Tibial nerve (tissue), 4 donors: Measurements from ENCODE around the gene ADSS1. TPM values are rescaled to one million over a fixed set of nuclear protein-coding genes. Genes with fewer than 3 reads are reported as not detected.
"Not testable (repeated sequence)": the region's sequence is repeated elsewhere in the genome, so short reads cannot be mapped to it uniquely, and the experiment has no call there.

Source experiments
- DNase-seq, 2 donors: peaks; one replicate each; pipeline ENCODE4 v3.0.0-alpha.2; 2019; ENCODE audit warnings: low spot score in 2 of 2
- H3K27ac ChIP-seq, 4 donors: fragments of 200-600 bp; sonication (generic) in 3 of 4; one replicate each; pipeline ENCODE4 v1.5.1; 2017 to 2019; ENCODE audit warnings: mild to moderate bottlenecking in 1 of 4
- H3K27me3 ChIP-seq, 2 donors: fragments of 200-600 bp; sonication (generic) in 1 of 2; one replicate each; pipeline versions ENCODE4 v1.5.1 to v1.6.0; 2017 to 2019
- H3K36me3 ChIP-seq, 3 donors: fragments of 200-600 bp; sonication (generic); one replicate each; pipeline ENCODE4 v1.5.1; 2018 to 2019
- H3K4me1 ChIP-seq, 4 donors: fragments of 200-600 bp; sonication (generic) in 3 of 4; one replicate each; pipeline ENCODE4 v1.5.1; 2017 to 2019
- H3K4me3 ChIP-seq, 4 donors: fragments of 200-600 bp; sonication (generic) in 3 of 4; one replicate each; pipeline ENCODE4 v1.5.1; 2017 to 2019; ENCODE audit warnings: mild to moderate bottlenecking in 1 of 4, moderate library complexity in 1 of 4
- H3K9me3 ChIP-seq, 4 donors: fragments of 200-600 bp; sonication (generic) in 3 of 4; one replicate each; pipeline ENCODE4 v1.5.1; 2017 to 2019
- EP300 ChIP-seq, 2 donors: sonication (generic); formaldehyde crosslinking; IDR thresholded peaks; one replicate each; pipeline ENCODE4 v1.6.1; 2017; ENCODE audit warnings: antibody characterized with exemption in 2 of 2, mild to moderate bottlenecking in 1 of 2
- POLR2A ChIP-seq, 2 donors: fragments of 450-650 bp; IDR thresholded peaks; one replicate each; pipeline ENCODE4 v1.6.1; 2017; ENCODE audit warnings: antibody characterized with exemption in 2 of 2, mild to moderate bottlenecking in 2 of 2, moderate library complexity in 2 of 2
- WGBS, 2 donors: methylation state at CpG; one replicate each; pipeline ENCODE4 v1.1.5; 2018; 5-methylcytosine and 5-hydroxymethylcytosine counted together
- total RNA-seq, 4 donors: library from RNA; depleted of rRNA; stranded (reverse); fragments of >200 nt; gene quantifications; one replicate each; pipeline ENCODE4 v1.1.0, GENCODE V29; 2016
- TF ChIP-seq, protein P1 (sequence below), 5 experiments: fragments of 200-600 bp in 3 of 5; fragments of 450-650 bp in 2 of 5; sonication (generic) in 3 of 5; IDR thresholded peaks; one replicate each; pipeline ENCODE4 v1.5.1; 2016 to 2019; ENCODE audit warnings: antibody characterized with exemption in 5 of 5, mild to moderate bottlenecking in 3 of 5, moderate library complexity in 2 of 5

ADSS1 gene
- total RNA-seq, 4 donors from 2014 or later, result 4.8 to 11.4 (median 6.3) TPM

DNA sequence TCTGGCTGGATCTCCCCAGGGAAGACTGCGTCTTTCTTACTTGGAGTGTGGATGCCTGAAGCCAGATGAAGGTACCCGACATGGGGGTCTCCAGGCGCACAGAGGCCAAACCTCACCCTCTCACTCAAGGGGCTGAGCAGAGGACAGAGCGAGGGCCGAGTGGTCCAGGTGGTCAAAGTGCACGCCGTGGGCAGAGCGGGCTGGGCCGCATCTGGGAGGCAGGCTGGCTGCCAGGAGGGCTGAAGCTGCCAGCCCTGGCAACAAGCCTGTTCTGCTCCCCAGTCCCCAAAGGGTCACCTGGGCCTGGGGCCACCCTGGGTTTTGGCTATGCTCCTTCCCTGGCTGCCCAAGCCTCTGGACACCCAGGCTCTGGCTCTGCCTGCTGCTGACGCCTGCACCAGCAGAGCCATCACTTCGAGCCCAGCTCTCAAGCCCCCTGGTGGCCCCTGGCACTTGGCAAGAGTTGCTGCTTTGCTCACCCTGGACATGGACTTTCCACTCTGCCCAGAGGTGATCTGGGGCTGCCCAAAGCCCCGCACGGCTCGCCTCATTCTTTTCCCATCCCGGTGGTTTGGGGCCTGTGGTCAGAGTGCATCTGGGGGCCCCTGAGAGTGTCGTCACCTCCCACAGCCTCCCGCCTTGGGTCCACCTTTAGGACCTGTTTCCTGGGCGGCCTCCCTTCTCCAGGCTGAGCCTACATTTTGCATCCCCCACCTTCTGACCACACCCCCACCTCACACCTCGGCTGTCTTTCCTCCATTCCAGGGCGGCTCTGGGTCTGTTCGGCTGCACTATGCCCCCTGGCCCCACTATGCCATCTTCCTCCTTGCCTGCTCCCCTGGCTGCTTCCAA, 2.8 kb downstream of the ADSS1 start:
- H3K4me3 ChIP-seq, result no peak overlapping the region
- no peak overlapping the region for H3K27ac ChIP-seq
- peaks cover 0 to 2% (median 0%) of the 10 kb centered on the region in 3 donors for H3K36me3 ChIP-seq
- H3K9me3 ChIP-seq, result no peaks in the 10 kb centered on the region
- H3K4me1 ChIP-seq, result peaks cover 0 to 54% (median 40%) of the 10 kb centered on the region in 4 donors
- TF ChIP-seq POLR2A (IDR thresholded peaks at IDR 0.05) (no peak), EP300 (IDR thresholded peaks at IDR 0.05) (no peak)
- TF ChIP-seq, protein P1, sequence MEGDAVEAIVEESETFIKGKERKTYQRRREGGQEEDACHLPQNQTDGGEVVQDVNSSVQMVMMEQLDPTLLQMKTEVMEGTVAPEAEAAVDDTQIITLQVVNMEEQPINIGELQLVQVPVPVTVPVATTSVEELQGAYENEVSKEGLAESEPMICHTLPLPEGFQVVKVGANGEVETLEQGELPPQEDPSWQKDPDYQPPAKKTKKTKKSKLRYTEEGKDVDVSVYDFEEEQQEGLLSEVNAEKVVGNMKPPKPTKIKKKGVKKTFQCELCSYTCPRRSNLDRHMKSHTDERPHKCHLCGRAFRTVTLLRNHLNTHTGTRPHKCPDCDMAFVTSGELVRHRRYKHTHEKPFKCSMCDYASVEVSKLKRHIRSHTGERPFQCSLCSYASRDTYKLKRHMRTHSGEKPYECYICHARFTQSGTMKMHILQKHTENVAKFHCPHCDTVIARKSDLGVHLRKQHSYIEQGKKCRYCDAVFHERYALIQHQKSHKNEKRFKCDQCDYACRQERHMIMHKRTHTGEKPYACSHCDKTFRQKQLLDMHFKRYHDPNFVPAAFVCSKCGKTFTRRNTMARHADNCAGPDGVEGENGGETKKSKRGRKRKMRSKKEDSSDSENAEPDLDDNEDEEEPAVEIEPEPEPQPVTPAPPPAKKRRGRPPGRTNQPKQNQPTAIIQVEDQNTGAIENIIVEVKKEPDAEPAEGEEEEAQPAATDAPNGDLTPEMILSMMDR (IDR thresholded peaks at IDR 0.05), result no peak
- H3K27me3 ChIP-seq, result no peaks in the 10 kb centered on the region
- 65 to 67% methylated on average over 15 to 20 of the region's 21 CpGs for WGBS, 2 donors
- no peak for DNase-seq

DNA sequence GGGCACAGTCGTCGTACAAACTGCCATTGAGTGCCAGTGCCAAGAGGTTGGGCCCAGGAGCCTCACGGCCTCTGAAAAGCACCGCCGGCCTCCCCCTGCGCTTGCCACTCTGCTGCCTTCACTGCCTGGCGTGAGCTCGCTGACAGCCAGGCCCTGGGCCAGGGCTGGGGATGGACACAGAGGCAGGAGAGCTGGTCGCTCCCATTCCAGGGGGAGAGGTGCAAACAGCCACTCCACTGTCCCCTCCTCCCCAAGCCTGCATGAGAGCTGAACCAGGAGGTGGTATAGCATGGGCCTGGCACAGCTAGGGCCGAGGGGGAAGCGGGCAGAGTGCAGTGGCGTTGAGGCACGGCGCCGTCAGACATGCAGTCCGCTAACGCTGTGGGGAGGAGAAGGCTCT, 4.6 kb downstream of the ADSS1 start:
- no peaks in the 10 kb centered on the region for H3K9me3 ChIP-seq
- H3K4me3 ChIP-seq, result no peak overlapping the region
- peaks cover 0 to 54% (median 35%) of the 10 kb centered on the region in 4 donors for H3K4me1 ChIP-seq
- no peaks in the 10 kb centered on the region for H3K27me3 ChIP-seq
- no peak for DNase-seq
- H3K27ac ChIP-seq, result no peak overlapping the region
- 85 to 88% methylated on average over 10 to 14 of the region's 17 CpGs for WGBS, 2 donors
- TF ChIP-seq EP300 (IDR thresholded peaks at IDR 0.05), result no peak
- no peak for TF ChIP-seq POLR2A (IDR thresholded peaks at IDR 0.05)
- TF ChIP-seq, protein P1 (IDR thresholded peaks at IDR 0.05), result no peak
- no peaks in the 10 kb centered on the region for H3K36me3 ChIP-seq

DNA sequence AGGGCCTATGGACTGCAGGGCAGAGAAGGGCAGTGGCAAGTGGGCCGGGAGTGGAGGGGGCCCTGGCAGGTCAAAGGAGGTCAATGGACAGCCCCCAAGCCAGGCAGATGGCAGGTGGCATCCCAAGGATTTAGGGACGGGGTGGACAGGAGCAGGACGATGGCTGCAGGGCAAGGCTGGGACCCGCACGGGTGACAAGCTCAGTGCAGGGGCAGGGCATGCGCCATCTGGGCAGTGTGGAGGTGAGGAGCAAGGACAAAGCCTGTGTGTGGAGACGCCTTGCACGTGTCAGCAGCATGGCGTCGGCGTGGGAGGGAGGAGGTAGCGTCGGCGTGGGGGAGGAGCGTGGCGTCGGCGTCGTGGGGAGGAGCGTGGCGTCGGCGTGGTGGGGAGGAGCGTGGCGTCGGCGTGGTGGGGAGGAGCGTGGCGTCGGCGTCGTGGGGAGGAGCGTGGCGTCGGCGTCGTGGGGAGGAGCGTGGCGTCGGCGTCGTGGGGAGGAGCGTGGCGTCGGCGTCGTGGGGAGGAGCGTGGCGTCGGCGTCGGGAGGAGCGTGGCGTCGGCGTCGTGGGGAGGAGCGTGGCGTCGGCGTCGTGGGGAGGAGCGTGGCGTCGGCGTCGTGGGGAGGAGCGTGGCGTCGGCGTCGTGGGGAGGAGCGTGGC, 5.3 kb downstream of the ADSS1 start:
- not testable (repeated sequence) for H3K36me3 ChIP-seq, H3K27ac ChIP-seq, H3K9me3 ChIP-seq, H3K27me3 ChIP-seq, DNase-seq, H3K4me3 ChIP-seq
- WGBS, 2 donors, result 92 to 93% methylated on average over 47 to 60 of the region's 73 CpGs
- H3K4me1 ChIP-seq, result peaks cover 0 to 49% (median 33%) of the 10 kb centered on the region in 4 donors

DNA sequence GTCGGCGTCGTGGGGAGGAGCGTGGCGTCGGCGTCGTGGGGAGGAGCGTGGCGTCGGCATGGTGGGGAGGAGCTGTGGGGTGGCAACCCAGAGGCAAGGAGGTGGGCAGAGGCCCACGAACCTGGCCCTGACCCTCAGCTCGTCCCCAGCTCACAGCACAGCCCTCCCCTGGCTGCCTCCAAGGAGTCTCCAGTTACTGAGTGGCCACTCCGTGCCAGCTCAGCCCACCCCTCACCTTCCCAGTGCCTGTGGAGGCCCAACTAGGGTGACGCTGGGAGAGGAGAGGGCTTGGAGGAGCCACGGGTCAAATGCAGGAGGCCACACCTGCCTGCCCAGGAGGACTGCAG, 5.8 kb downstream of the ADSS1 start:
- Histone ChIP-seq H3K4me3 (no peak overlapping the region), H3K4me1 (peaks cover 0 to 48% (median 30%) of the 10 kb centered on the region in 4 donors), H3K27ac (no peak overlapping the region), H3K9me3 (no peaks in the 10 kb centered on the region), H3K36me3 (no peaks in the 10 kb centered on the region), H3K27me3 (no peaks in the 10 kb centered on the region)
- 84 to 89% methylated on average over 16 of the region's 16 CpGs for WGBS, 2 donors
- no peak for TF ChIP-seq POLR2A (IDR thresholded peaks at IDR 0.05)
- no peak for DNase-seq

DNA sequence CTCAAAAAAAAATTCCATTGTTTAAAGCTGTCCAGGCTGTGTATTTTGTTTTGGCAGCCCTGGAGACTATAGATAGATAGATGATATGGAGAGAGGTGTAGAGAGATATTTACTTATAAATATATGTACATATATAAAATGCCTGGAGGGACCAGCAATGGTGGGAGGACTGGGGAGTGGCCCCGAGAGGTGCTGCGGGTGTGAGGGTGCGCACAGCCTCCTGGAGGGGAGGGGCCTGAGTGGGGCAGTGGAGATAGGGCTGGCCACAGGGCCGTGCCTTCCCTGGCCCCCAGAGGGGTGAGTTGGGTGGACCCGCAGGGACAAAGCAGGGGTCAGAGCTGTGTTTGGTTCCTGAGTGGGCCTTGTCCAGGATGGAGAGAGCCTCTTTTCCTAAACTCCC, 6.5 kb downstream of the ADSS1 start:
- 70 to 82% methylated on average over 5 of the region's 5 CpGs for WGBS, 2 donors
- no peak for DNase-seq

More for the DNA sequence above, 6.5 kb downstream of the ADSS1 start:
- H3K27me3 ChIP-seq, result no peaks in the 10 kb centered on the region
- no peak overlapping the region for H3K4me3 ChIP-seq
- peaks cover 0 to 48% (median 30%) of the 10 kb centered on the region in 4 donors for H3K4me1 ChIP-seq
- no peaks in the 10 kb centered on the region for H3K36me3 ChIP-seq
- no peak for TF ChIP-seq EP300 (IDR thresholded peaks at IDR 0.05)
- TF ChIP-seq, protein P1 (IDR thresholded peaks at IDR 0.05), result no peak
- TF ChIP-seq POLR2A (IDR thresholded peaks at IDR 0.05), result no peak
- no peaks in the 10 kb centered on the region for H3K9me3 ChIP-seq
- no peak overlapping the region for H3K27ac ChIP-seq
